GM12891 (cell line): ENCODE measurements around the gene CELA2B.

Source experiments
- DNase-seq: peaks from one replicate; pipeline ENCODE4 v3.0.0; 2011; ENCODE audit warnings: low spot score; ENCODE audit not compliant: insufficient read length
- FAIRE-seq: peaks from 2 replicates; lab custom pipeline; 2011; peaks lifted over from hg19 to GRCh38; lab: Jason Lieb, UNC
- PAX5 ChIP-seq: IDR thresholded peaks from 2 replicates; pipeline ENCODE4 v1.6.1; 2011; ENCODE audit warnings: low read length, moderate library complexity, mild to moderate bottlenecking; ENCODE audit not compliant: insufficient read depth, severe bottlenecking
- POLR2A ChIP-seq: IDR thresholded peaks from 2 replicates; pipeline ENCODE4 v1.6.1; 2011; ENCODE audit warnings: low read depth, low read length, control low read depth
- POLR2AphosphoS5 ChIP-seq: IDR thresholded peaks from 2 replicates; pipeline ENCODE4 v1.6.1; 2011; ENCODE audit warnings: low read depth, low read length, control low read depth
- POU2F2 ChIP-seq: IDR thresholded peaks from 2 replicates; pipeline ENCODE4 v1.6.1; 2011; ENCODE audit warnings: low read depth, mild to moderate bottlenecking, control low read depth, low read length, moderate library complexity
- SPI1 ChIP-seq: IDR thresholded peaks from 2 replicates; pipeline ENCODE4 v1.6.1; 2011; ENCODE audit warnings: low read depth, low read length, control low read depth
- TAF1 ChIP-seq: IDR thresholded peaks from 2 replicates; pipeline ENCODE4 v1.6.1; 2011; ENCODE audit warnings: low read depth, low read length, control low read depth

CELA2B gene

GRCh38 chr1:15445390-15446122, 30.3 kb upstream of the CELA2B start:
- TF ChIP-seq POLR2AphosphoS5: no peak
- TF ChIP-seq PAX5: no peak
- no peak for TF ChIP-seq TAF1
- TF ChIP-seq SPI1: no peak
- TF ChIP-seq POLR2A: no peak
- TF ChIP-seq POU2F2: no peak
- FAIRE-seq (no peak), DNase-seq (no peak)

- DNase-seq: no peak
- TF ChIP-seq TAF1: no peak
- no peak for TF ChIP-seq POLR2AphosphoS5
- TF ChIP-seq POLR2A: no peak
- TF ChIP-seq SPI1: no peak
- no peak for FAIRE-seq
These were observed 29.7 kb upstream of the CELA2B start for GRCh38 chr1:15446212-15446611.

- DNase-seq: no peak
- TF ChIP-seq POLR2A (no peak), PAX5 (no peak), POLR2AphosphoS5 (no peak), POU2F2 (no peak), SPI1 (no peak), TAF1 (no peak)
These were observed 26.9 kb upstream of the CELA2B start for GRCh38 chr1:15448877-15449462.

GRCh38 chr1:15449567-15449966, 26.3 kb upstream of the CELA2B start:
- DNase-seq (no peak), FAIRE-seq (no peak)

More at GRCh38 chr1:15448877-15449462, 26.9 kb upstream of the CELA2B start:
- FAIRE-seq: no peak

GRCh38 chr1:15451014-15451722, 24.7 kb upstream of the CELA2B start:
- FAIRE-seq (no peak), DNase-seq (no peak)
- TF ChIP-seq POLR2AphosphoS5: no peak
- TF ChIP-seq SPI1: no peak
- TF ChIP-seq POU2F2: no peak
- TF ChIP-seq TAF1: no peak
- TF ChIP-seq PAX5: no peak
- TF ChIP-seq POLR2A: no peak

More at GRCh38 chr1:15449567-15449966, 26.3 kb upstream of the CELA2B start:
- TF ChIP-seq POLR2AphosphoS5: no peak
- TF ChIP-seq PAX5: no peak
- TF ChIP-seq POLR2A: no peak
- TF ChIP-seq SPI1: no peak
- no peak for TF ChIP-seq POU2F2
- no peak for TF ChIP-seq TAF1

GRCh38 chr1:15452216-15452615, 23.7 kb upstream of the CELA2B start:
- TF ChIP-seq POLR2AphosphoS5 (no peak), SPI1 (no peak), TAF1 (no peak), POLR2A (no peak), PAX5 (no peak), POU2F2 (no peak)
- DNase-seq (no peak), FAIRE-seq (no peak)

GRCh38 chr1:15452866-15453571, 22.9 kb upstream of the CELA2B start:
- FAIRE-seq (no peak), DNase-seq (no peak)
- TF ChIP-seq PAX5 (no peak), SPI1 (no peak), POLR2AphosphoS5 (no peak), POLR2A (no peak), TAF1 (no peak), POU2F2 (no peak)

- FAIRE-seq (no peak), DNase-seq (no peak)
- no peak for TF ChIP-seq POLR2AphosphoS5
- TF ChIP-seq POLR2A: no peak
- no peak for TF ChIP-seq TAF1
- TF ChIP-seq SPI1: no peak
- no peak for TF ChIP-seq POU2F2
- no peak for TF ChIP-seq PAX5
These were observed 22.2 kb upstream of the CELA2B start for GRCh38 chr1:15453734-15454133.

- TF ChIP-seq TAF1 (no peak), POLR2AphosphoS5 (no peak), POLR2A (no peak), PAX5 (no peak), POU2F2 (no peak), SPI1 (no peak)
- DNase-seq (no peak), FAIRE-seq (no peak)
These were observed 21.6 kb upstream of the CELA2B start for GRCh38 chr1:15454256-15454655.
